ENCODE measurements around the gene MEI1.
"Not testable (repeated sequence)": the region's sequence is repeated elsewhere in the genome, so short reads cannot be mapped to it uniquely, and the experiment has no call there.

Gene MEI1

DNA sequence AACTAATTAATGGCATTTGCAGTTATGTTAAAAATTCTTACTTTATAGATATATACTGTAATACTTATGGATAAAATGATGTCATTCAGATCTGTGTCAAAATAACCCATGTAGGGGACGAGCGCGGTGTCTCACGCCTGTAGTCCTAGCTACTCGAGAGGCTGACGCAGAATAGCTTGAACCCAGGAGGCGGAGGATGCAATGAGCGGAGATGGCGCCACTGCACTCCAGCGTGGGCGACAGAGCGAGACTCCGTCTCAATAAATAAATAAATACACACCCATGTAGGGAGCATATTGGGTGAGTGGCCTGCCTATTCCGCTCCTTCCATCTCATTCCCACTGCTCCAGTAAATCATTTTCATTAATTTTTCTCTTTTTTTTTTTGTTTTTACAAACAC, 17.7 kb upstream of the MEI1 start:
- DNase-seq (ENCODE audit: low read depth in 2 of 2), result no peak

DNA sequence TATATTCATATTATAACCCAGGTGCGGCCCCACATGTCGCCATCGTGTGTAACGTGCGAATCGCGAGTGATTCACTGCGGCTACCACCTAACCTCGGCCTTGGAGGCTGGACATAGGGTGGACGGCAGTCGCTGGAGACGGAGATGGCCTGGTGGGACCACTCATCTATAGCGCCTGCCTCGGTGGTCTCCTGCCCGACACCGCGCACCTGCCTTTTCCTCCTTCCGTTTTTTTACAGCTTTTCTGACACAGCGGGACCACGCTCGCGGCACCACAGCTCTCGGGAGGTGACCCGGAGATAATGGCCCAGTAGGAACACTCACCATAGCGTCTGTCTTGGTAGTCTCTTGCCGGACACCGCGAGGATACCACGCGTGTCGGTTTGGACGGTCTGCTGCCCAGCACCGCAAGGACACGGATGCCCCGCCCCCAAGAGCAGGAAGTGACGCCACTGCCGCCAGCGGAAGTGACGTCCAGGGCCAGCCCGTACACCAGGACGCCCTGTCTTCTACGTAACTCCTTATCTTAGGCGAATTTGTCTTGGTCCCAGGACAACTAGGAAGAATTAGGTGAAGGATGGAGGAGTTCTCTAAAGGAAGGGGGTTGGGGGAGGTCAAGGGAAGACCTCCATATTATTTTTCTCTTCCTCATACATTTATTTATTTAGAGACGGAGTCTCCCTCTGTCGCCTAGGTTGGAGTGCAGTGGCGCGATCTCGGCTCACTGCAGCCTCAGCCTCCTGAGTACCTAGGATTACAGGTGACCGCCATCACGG, 17.1 kb upstream of the MEI1 start:
- peak; percentile 74 to 77 for DNase-seq (ENCODE audit: low read depth in 2 of 2)

- DNase-seq (ENCODE audit: low read depth in 2 of 2), result no peak
These were observed 16.3 kb upstream of the MEI1 start for GRCh38 chr22:41683052-41683451.

DNA sequence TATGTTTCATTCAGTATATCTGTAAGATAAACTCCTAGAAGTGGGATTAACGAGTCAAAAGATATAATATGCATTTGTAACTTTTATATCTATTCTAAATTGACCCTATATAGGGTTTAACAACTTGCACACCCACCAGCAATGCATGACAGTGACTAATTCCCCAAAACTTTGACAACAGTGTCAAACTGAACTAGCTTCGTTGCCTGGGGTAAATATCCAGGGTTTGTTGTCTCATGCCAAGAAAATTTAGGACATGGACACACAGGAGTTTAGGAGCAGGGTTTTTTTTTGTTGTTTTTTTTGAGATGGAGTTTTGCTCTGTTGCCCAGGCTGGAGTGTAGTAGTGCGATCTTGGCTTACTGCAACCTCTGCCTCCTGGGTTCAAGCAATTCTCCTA, 15.7 kb upstream of the MEI1 start:
- no peak for DNase-seq (ENCODE audit: low read depth in 2 of 2)

GRCh38 chr22:41684194-41684593, 15.1 kb upstream of the MEI1 start:
- no peak for DNase-seq (ENCODE audit: low read depth in 2 of 2)

GRCh38 chr22:41686890-41687289, 12.4 kb upstream of the MEI1 start:
- DNase-seq (ENCODE audit: low read depth in 2 of 2), result not testable (repeated sequence)

GRCh38 chr22:41687901-41688364, 11.4 kb upstream of the MEI1 start:
- no peak for DNase-seq (ENCODE audit: low read depth in 2 of 2)

GRCh38 chr22:41688365-41689211, 10.7 kb upstream of the MEI1 start, which contains the start of gene SNU13:
SNU13 (minus strand) TSS chr22:41688867; CDS start chr22:41688796, 71 bp downstream.
- DNase-seq (ENCODE audit: low read depth in 2 of 2), result peak; percentile 83 to 86

- DNase-seq (ENCODE audit: low read depth in 2 of 2), result no peak
These were observed 8.8 kb upstream of the MEI1 start for GRCh38 chr22:41690476-41690875.

DNA sequence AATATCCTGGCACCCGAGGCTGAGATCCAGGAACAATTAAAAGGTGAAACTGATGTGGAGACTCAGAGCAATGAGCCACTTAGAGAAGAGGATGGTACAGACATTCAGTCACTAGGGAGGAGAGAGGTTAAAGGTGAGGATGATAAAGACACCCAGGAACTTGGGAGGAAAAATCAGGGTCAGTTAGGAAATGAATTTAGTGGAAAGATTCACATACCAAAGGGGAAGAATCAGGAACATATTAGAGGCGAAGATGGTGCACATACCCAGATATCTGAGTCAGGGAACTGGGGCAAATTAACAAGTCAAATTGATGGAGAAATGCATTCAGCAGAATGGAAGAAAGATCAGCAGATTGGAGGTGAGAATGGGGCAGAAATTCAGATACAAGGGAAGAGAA, 4.1 kb upstream of the MEI1 start:
- DNase-seq (ENCODE audit: low read depth in 2 of 2), result no peak

- no peak for DNase-seq (ENCODE audit: low read depth in 2 of 2)
These were observed 2.6 kb upstream of the MEI1 start for GRCh38 chr22:41696703-41697102.

DNA sequence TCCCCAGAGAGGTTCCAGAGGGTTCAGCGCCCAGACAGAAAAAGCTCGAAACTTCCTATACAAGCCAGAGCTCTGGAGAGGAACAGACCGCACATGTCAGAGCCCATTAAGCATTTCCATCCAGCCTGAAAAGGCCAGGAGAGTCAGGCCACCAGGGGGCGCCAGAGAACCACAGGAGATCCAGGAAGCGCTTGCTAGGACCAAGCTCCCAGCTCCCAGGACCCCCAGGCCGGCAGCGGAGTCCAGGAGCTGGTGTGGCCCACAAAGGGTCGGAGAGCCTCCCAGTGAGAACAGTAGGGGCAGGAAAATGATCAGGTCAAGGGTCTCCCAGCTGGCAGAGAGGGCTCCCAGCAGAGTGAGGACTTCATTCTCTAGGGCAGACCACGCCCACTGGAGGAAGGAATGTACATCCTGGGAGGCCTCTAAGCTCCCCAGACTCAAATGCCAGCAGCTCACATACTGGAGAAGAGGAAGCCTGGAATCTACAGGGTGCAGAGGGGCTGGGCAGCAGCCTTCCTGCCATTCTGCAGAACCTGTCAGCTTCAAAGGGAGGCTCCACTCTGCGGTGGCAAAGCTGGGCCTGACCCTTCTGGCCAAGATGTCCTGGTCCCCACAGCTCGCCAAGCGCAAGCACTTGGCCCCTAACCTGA, 2.1 kb upstream of the MEI1 start:
- DNase-seq (ENCODE audit: low read depth in 2 of 2), result peak; percentile 96 to 98

GRCh38 chr22:41700108-41700364, 733 bp downstream of the MEI1 start:
- DNase-seq (ENCODE audit: low read depth in 2 of 2), result no peak

DNA sequence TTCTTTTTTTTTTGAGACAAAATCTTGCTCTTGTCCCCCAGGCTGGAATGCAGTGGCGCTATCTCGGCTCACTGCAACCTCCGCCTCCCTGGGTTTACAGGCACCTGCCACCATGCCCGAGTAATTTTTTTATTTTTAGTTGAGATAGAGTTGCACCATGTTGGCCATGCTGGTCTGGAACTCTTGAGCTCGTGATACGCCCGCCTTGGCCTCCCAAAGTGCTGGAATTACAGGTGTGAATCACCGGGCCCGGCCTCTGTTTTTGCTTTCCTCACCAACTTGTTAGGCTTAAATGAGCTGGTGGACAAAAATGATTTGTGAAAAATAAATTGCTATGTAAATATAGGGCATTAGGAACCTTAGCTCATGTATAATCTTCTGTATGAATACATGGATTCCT, 3.5 kb downstream of the MEI1 start:
- DNase-seq (ENCODE audit: low read depth in 2 of 2), result no peak

GRCh38 chr22:41709341-41709740, 10.0 kb downstream of the MEI1 start:
- no peak for DNase-seq (ENCODE audit: low read depth in 2 of 2)

- no peak for DNase-seq (ENCODE audit: low read depth in 2 of 2)
These were observed 13.7 kb downstream of the MEI1 start for GRCh38 chr22:41713004-41713403.

DNA sequence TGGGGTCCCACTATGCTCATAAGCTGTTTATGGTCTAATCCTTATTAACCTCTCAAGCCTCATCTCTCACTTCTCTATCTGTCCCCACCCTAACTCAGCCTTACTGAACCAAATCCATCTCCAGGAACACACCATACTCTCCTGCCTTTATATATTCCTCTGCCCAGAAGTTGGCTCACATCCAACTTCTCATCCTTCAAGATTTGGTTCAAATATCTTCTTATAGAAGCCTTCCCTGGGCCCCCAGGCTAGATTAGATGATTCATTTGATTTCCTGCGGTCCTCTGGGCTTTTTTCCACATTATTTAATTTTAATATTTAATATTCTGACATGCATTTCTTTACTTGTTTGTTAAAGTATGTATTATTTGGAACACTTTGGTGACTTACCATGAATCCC, 23.2 kb downstream of the MEI1 start:
- no peak for DNase-seq (ENCODE audit: low read depth in 2 of 2)

- no peak for DNase-seq (ENCODE audit: low read depth in 2 of 2)
These were observed 26.3 kb downstream of the MEI1 start for GRCh38 chr22:41725510-41726110.

DNA sequence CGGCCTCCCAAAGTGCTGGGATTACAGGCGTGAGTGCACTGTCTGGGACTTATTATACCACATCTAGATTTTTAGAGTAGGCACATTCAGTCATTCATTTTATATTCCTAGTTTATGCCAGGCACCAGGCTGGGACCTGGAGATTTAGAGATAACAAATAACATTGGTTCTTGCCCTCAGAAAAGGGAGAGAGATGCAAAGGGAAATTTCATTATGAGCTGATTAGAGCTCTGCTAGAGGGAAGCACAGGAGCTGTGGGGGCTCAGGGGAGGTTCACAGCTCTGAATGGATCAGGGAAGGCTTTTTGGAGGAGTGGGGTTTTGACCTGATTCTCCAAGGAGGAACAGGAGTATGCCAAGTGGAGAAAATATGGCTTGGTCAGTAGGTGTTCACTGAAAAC, 32.3 kb downstream of the MEI1 start:
- DNase-seq (ENCODE audit: low read depth in 2 of 2), result no peak

- DNase-seq (ENCODE audit: low read depth in 2 of 2), result no peak
These were observed 32.9 kb downstream of the MEI1 start for GRCh38 chr22:41732096-41732772.

DNA sequence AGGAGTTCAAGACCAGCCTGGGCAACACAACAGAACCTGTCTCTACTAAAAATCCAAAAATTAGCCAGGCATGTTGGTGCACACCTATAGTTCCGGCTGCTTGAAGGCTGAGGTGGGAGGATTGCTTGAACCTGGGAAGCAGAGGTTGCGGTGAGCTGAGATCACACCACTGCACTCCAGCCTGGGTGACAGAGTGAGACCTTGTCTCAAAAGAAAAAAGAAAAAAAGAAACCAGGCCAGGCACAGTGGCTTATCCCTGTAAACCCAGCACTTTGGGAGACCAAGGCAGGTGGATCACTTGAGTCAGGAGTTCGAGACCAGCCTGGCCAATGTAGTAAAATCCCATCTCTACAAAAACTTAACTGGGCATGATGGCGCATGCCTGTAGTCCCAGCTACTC, 33.9 kb downstream of the MEI1 start:
- not testable (repeated sequence) for DNase-seq (ENCODE audit: low read depth in 2 of 2)

DNA sequence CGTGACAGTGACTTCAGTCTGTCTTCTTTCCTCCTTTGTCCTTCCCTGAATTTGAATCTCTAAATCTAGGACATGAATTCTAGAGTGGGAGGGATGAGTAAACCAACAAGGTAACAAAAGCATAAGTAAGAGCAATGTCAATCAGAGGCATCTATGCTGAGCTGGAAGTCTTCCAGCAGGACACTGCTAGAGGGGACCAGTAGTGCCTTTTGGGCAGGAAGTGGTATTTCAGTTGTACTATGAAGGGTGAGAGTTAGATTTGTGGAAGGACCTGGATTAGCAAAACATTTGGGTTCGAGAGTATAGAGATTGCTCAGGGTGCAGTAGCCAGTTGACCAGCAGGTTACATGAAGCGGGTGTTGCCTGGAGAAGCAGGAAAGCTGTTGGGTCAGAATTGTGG, 40.3 kb downstream of the MEI1 start:
- no peak for DNase-seq (ENCODE audit: low read depth in 2 of 2)

Measured in stimulated activated CD4-positive, alpha-beta T cell treated with anti-CD3 and anti-CD28 coated beads, Interleukin-1b, Interleukin-23, amount 100 ng/mL, for 4 hours (primary cell).